Osteocyte (in vitro differentiated cells): Measurements from ENCODE around the gene ASTN2. TPM values are rescaled to one million over a fixed set of nuclear protein-coding genes. Genes with fewer than 3 reads are reported as not detected.

ENCODE experiments used
- DNase-seq: peaks from one replicate; pipeline ENCODE4 v3.0.0; 2021; ENCODE audit warnings: mixed read lengths; ENCODE audit not compliant: unreplicated experiment; ENCODE audit errors: extremely low spot score
- H3K27ac Mint-ChIP-seq: one replicate; pipeline ENCODE4 v1.8.0; 2021; ENCODE audit warnings: mild to moderate bottlenecking, mixed read lengths; ENCODE audit not compliant: unreplicated experiment
- H3K27me3 Mint-ChIP-seq: one replicate; pipeline ENCODE4 v1.8.0; 2021; ENCODE audit warnings: mixed read lengths; ENCODE audit not compliant: unreplicated experiment
- H3K36me3 Mint-ChIP-seq: one replicate; pipeline ENCODE4 v1.8.0; 2021; ENCODE audit warnings: mixed read lengths; ENCODE audit not compliant: unreplicated experiment
- H3K4me1 Mint-ChIP-seq: one replicate; pipeline ENCODE4 v1.8.0; 2021; ENCODE audit warnings: mixed read lengths; ENCODE audit not compliant: unreplicated experiment
- H3K4me3 Mint-ChIP-seq: one replicate; pipeline ENCODE4 v1.8.0; 2021; ENCODE audit warnings: mild to moderate bottlenecking, moderate library complexity, mixed read lengths; ENCODE audit not compliant: unreplicated experiment
- H3K9me3 Mint-ChIP-seq: one replicate; pipeline ENCODE4 v1.8.0; 2021; ENCODE audit warnings: mixed read lengths; ENCODE audit not compliant: unreplicated experiment
- CTCF ChIP-seq: fragments of 200-600 bp; sonication (generic); IDR thresholded peaks from 2 replicates; pipeline ENCODE4 v1.5.0; 2021; ENCODE audit warnings: antibody characterized with exemption, mild to moderate bottlenecking, moderate library complexity
- total RNA-seq: library from RNA; stranded (reverse); gene quantifications from 2 replicates; pipeline ENCODE4 v1.2.1, GENCODE V29; 2021

The ASTN2 gene
- total RNA-seq, 1 donor from 2014 or later: 2.3 TPM

- no peak for DNase-seq
- H3K4me1 Mint-ChIP-seq: peaks cover 8% of the 10 kb centered on the region
- no peaks in the 10 kb centered on the region for H3K36me3 Mint-ChIP-seq
- no peak for TF ChIP-seq CTCF
- no peaks in the 10 kb centered on the region for H3K27me3 Mint-ChIP-seq
- peaks cover 5% of the 10 kb centered on the region for H3K9me3 Mint-ChIP-seq
- H3K4me3 Mint-ChIP-seq: no peak overlapping the region
- H3K27ac Mint-ChIP-seq: no peak overlapping the region
These were observed 834.0 kb downstream of the ASTN2 start for GRCh38 chr9:116580853-116581252.

GRCh38 chr9:116576386-116576785 is 838.5 kb downstream of the ASTN2 start:
- Mint-ChIP-seq H3K4me1 (peaks cover 8% of the 10 kb centered on the region), H3K36me3 (no peaks in the 10 kb centered on the region), H3K27me3 (no peaks in the 10 kb centered on the region), H3K27ac (no peak overlapping the region), H3K9me3 (no peaks in the 10 kb centered on the region), H3K4me3 (no peak overlapping the region)
- DNase-seq: no peak
- TF ChIP-seq CTCF: no peak

GRCh38 chr9:116574027-116574679 is 840.7 kb downstream of the ASTN2 start:
- Mint-ChIP-seq H3K4me3 (no peak overlapping the region), H3K9me3 (no peaks in the 10 kb centered on the region), H3K36me3 (no peaks in the 10 kb centered on the region), H3K4me1 (peaks cover 4% of the 10 kb centered on the region), H3K27ac (no peak overlapping the region), H3K27me3 (no peaks in the 10 kb centered on the region)
- TF ChIP-seq CTCF: no peak
- DNase-seq: no peak

- no peaks in the 10 kb centered on the region for H3K27me3 Mint-ChIP-seq
- no peaks in the 10 kb centered on the region for H3K9me3 Mint-ChIP-seq
- DNase-seq: peak; percentile 92
- H3K27ac Mint-ChIP-seq: no peak overlapping the region
- no peaks in the 10 kb centered on the region for H3K36me3 Mint-ChIP-seq
- H3K4me3 Mint-ChIP-seq: no peak overlapping the region
- TF ChIP-seq CTCF: peak; percentile 98
- H3K4me1 Mint-ChIP-seq: peaks cover 6% of the 10 kb centered on the region
These were observed 842.6 kb downstream of the ASTN2 start for GRCh38 chr9:116572095-116572748.

- Mint-ChIP-seq H3K36me3 (no peaks in the 10 kb centered on the region), H3K27me3 (no peaks in the 10 kb centered on the region), H3K27ac (no peak overlapping the region), H3K4me1 (peaks cover 9% of the 10 kb centered on the region), H3K9me3 (no peaks in the 10 kb centered on the region), H3K4me3 (no peak overlapping the region)
- TF ChIP-seq CTCF: no peak
- no peak for DNase-seq
These were observed 845.7 kb downstream of the ASTN2 start for GRCh38 chr9:116569111-116569510.
